OCI-M1 (cell line): ENCODE results near the gene PHAF1.

Experiments
- DNase-seq: peaks from one replicate; lab custom pipeline; 2025; lab: John Stamatoyannopoulos, UW

The PHAF1 gene

DNA sequence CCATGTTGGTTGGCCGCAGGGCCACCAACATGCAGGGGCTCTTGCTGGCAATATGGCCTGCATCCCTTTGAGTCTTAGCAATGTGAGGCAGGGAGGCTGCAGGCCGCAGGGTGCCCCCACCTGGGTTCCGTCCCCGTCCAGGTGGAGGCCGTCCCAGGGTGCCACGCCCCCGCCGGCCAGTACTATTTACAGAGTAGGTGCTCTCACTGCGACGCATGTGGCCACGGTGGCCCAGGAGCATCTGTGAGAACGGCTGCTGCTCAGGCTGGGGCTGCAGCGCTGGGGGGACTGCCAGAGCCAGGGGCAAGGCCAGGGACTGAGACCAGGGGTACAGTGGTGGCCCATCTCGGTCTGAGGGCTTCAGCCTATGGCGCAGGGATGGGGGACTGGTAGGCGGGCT lies 70.4 kb downstream of the PHAF1 start:
- no peak for DNase-seq

DNA sequence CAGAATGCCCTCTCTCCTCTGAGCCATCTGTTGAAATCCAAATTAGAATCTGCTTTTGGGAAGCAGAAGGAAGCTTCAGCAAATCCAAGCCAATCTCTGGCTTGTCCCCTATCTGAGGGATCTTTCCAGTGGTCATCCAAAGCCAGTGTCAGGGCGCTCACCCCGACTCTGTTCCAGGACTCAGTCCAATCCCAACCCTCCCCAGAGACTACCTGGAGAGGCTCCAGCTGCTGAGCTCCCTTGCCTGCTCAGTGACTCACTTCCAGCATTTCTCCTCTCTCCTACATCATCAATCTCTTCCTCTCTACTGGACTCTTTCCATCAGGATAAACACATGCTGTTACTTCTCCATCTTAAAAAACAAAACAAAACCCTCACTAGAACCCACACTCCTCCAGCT lies 71.6 kb downstream of the PHAF1 start:
- no peak for DNase-seq

DNA sequence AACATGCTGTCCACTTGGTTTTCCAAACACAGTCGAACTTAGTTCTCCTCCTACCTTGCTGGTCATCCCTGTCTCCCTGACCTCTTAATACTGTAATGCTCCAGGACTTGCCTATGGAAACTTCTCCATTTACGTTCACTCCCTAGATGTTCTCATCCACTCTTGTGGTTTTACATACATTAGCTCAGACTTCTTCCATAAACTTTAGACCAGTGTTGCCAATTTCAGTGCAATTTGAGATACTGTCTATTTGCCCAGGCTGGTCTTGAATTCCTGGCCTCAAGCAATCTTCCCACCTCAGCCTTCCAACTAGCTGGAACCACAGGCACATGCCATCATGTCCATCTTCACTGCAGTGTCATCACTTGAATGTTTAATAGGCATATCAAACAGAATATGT lies 72.5 kb downstream of the PHAF1 start:
- DNase-seq = no peak

DNA sequence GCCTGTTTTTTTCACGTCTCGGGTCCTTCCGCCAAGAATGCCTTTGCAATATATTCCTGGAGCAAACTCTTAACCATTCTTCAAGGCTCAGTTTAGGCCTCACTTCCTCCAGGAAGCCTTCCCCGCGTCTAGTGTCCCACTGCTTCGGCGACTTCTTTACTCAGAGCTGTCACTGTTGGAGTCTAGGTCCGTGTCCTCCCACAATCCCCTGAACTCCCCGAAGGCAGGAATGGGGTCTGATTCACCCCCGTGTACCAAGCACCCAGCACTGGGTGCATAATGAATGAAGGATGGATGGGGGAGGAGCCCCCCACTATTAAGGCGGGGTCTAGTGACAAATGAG lies 73.5 kb downstream of the PHAF1 start:
- DNase-seq = no peak

DNA sequence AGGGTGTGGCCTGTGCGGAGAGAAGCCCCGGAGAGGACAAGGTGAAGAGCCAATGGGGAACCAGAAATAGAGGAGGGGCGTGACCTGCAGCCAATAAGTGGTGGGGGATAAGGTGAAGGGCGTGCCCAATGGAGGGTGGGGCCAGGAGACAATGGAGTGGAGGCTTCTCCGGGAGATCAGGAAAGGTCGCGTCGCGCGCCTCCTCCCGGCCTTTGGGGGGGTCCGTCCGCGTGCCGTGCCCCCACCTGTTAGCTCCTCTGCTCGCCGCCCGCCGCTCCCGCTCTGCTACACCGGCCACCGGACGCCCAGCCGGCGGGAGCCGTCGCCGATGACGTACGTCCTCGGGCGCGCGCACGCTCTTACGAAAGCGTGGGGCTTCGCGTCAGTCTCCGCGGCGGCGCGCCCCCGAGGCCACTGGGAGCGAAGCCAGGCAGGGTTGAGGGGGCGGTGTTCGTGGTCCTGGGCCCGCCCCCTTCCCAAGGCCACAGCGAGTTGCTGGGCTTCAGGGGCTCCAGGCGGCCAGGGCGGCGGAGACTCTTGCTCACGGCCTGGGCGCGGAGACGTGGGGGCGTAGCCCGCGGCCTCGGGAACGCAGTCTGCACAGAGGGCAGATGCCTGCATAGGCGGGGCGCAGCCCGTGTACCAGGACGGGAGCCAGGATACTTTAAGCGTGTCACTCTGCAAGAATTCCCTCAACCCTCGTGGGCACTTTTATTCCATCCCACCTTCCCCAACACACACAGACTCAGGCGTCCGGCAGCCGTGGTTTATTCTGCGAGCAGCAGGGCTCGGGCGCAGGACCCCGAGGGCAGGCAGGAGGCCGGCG lies 74.1 kb downstream of the PHAF1 start, which contains the start of gene MATCAP1:
MATCAP1 (minus strand) TSS at position 337 of the 826 bp plus-strand sequence. CDS start 3,353 bp downstream, outside the sequence.
- DNase-seq = peak; percentile 97

DNA sequence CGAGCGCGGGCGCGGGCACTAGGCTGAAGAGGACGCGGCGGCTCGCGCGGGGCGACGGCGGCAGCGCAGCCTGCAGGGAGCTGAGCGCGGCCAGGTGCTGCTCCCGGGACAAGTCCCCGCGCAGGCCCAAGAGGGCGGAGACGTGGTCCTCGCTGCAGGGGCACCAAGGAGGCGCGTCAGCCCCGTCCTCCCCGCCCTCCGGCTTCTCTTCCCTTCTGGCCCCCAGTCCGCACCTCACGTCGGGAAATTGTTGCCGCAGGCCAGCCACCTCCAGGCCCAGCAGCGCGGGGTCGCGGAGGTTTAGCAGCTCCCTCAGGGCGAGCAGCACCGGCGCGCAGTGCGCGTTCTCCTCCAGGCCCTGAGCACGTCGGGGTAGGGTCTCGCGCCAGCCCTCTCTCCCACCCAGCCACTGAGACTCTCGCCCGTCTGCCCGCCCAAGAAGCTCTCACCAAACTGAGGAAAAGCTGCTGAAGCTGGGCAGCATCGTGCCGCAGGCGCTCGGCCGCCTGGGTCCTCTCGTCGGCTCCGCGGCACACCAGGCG lies 74.8 kb downstream of the PHAF1 start:
- DNase-seq = no peak

DNA sequence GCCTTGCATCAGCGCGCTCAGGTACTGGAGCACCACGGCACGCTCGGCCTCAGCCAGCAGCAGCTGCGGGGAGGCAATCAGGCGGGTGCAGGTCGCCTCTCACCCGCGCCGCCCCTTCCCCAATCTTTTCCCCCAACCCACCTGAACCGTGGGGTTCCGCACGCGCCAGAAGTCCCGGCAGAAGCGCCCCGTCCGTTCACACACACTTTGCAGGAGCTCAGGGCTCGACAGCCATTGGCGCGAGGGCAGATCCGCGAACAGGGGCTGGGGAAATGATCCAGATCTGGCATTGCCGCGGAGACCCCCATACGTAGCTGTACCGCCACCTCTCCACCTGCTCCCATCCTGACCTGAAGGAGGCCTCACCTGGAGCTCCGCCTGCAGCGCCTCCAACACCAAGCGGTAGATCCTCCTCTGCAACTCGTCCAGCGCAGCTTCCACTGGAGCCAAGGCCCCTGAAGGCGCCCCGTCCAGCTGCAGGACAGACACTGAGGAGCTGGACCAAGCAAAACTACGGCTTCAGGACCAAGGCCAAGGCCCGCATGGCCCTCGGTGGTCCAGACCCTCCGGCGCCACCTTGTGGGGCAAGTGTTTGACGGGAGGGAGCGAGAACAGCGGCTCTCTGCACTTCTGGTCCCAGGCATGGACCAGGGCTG lies 75.4 kb downstream of the PHAF1 start:
- DNase-seq = peak; percentile 94

DNA sequence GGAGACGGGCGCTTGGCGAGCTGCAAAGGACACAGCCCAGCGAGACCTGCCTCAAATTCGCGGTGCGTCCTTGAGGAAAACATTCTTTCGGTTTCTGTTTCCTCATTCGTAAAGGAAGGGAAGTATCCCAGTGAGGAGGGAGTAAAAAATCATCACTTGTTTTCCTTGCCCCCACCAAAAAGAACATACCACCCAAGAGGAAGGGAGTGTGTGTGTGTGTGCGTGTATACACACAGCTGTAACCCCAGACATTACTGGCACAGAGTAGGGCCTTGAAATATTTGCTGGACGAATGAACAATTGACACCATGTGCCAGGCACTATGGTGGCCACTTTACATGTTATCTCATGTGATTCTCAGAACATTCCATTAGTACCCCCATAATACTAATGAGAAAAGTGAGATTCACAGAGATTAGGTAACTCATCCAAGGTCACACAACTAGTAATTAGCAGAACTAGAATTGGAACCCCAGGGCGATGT lies 76.0 kb downstream of the PHAF1 start:
- no peak for DNase-seq

DNA sequence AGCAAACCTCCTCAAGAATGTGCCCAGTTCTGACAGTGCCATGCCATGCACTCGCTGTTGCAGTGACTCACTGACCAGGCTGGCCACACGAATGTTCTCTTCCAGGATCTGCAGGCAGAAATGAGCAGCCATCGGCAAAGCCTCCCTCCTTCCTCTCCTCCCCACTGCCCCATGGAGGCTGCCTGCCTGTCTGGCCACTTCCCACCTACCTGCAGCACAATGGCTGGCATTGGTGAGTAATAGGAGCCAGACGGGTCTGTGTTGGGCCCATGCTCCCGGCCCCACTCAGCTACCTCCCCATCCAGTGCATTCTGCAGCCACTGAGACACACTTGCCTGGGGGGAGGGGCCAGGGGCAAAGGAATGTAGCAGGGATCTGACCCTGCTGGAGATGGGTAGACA lies 76.8 kb downstream of the PHAF1 start:
- DNase-seq = no peak

DNA sequence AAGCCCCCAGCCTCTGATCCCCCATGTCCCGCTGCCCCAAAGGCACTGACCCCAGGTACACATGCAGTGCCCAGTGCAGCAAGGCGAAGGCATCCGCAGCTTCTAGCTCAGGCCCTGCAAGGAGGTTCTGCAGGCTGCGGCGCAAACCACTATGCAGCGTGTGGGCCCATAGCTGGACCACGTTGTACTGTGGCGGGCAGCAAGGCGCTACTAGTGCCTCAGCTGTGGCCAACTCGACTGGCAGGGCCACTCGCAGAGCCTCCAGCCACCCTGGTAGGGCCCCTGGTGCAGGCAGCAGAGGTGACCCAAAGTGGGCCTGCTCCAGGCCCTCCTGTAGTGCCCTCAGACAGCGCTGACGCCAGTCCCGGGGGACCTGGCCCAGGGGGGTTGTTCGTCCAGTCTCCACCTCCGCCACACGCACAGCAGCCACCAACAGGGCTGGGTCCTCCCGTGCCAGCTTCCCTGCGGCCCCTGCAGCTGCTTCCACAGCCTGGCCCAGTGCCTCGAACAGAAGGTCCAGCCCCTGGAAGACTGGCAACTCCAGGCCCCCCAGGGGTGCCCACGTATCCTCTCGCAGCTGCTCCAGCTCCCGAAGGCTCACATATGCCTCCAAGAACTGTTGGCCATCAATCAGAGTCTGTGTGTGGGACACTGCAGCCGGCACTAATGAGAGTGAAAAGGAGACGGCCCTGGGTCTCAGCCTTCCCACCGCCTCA lies 77.6 kb downstream of the PHAF1 start:
- no peak for DNase-seq

DNA sequence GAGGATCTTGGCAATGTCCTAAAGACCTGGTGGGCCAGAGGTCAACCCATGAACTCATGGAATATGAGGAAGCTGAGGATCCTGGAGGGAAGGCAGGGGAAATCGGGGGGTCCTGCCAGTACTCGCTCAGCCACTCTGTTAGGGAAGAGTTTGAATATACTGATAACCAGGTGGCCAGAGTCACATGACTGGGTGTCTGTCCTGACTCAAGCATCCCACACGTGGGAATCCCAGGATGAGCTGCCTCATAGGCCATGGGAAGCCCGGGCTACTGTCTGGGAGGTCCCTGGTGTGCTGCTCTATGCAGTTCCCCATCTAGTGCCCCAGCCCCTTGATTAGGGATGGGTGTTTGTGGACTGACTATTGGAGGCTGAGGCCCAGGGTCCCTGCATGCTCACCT lies 78.6 kb downstream of the PHAF1 start:
- no peak for DNase-seq

DNA sequence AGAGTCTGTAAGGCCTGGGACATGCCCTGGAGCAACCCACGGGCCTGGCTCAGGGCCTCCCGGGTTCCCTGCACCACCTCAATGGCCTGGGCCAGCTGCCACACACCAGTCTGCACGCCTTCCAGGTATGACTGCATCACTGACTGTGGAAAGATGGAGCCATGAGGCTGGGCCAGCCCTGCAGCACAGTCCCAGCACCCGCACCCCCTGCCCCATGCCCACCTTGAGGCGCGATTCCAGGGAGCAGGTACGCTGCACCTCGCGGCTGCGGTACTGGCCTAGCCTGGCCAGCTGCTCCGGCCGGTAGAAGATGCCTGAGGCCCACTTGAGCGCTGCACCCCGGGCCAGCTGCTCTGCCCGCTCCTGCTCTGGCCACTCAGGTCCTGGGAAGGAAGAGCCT lies 79.1 kb downstream of the PHAF1 start:
- no peak for DNase-seq

DNA sequence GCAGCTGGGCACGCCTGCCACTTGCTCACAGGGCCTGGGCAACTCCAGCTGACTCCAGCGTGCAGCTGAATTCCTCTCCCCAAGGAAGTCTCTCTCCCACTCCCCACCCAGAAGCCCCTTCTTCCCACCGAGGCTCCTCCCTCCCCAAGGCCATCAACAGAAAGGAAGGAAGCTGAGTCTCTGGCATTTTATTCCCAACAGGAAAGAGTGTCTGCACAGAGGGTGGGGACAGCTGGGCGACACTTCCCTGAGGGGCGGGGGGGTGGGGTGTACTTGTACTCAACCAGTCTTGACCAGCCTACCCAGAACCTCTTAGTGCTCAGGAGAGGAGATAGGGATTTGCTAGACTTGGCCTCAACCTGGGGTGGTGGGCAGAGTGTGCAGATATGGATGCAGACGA lies 80.3 kb downstream of the PHAF1 start, which contains the start of gene EXOC3L1:
EXOC3L1 (minus strand) TSS at position 96 of the 400 bp plus-strand sequence. CDS start 460 bp downstream, outside the sequence.
- no peak for DNase-seq

DNA sequence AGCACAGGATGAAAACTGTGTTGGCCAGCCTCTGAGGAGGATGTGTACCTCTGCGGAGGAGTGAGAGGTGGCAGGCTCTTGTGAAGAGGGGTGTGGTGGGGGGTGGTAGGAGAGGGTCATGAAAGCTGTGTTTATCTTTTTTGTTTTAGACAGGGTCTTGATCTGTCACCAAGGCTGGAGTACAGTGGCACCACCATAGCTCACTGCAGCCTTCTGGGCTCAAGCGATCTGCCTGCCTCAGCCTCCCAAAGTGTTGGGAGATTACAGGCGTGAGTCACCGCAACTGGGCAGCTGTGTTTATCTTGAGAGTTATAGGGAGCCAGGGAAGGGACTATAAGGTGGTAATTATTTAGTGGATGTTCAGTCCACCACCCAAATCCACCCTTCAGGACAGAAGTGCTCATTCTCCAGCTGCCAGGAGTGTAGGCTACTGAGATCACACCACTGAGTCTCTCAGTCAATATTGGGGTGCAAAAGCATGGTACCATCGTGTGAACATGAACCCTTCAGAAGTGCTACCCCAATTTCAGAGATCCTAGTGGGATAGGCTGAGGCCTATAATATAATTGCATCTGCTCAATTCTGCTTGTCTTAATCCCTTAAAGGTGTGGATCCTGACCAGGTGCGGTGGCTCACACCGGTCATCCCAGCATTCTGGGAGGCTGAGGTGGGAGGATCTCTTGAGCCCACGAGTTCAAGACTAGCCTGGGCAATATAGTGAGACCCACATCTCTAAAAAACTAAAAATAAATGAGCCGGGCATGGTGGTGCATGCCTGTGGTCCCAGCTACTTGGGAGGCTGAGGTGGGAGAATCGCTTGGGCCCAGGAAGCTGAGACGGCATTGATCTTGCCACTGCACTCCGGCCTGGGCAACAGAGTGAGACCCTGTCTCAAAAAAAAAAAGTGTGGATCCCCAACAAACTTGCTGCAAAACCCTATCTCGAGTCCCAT lies 81.0 kb downstream of the PHAF1 start:
- DNase-seq = no peak

DNA sequence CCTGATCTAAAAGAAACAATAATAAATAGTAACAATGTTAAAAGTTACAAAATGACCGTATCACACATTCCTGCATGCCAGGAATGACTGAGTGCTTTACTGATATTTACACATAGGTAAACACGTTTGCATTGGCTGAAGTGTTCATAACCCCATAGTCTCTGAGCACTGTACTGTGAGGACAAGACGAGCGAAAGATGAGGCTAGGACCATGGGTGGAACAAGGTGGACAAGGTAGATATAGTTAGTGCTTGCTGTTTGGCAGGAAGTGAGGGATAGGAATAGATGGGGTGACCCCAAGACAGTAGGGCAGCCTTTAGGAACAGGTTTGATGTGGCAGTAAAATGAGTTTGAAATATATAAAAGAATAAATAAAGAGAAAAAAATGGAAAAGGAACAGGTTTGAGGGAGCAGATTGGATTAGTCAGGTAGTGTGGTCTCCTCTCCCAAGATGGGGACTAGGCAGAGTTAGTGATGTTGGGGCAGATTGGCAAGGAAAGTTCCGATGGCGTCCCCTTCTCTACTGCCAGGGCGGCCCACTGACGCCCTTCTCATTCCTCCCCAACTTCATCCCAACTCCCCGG lies 81.8 kb downstream of the PHAF1 start:
- no peak for DNase-seq

DNA sequence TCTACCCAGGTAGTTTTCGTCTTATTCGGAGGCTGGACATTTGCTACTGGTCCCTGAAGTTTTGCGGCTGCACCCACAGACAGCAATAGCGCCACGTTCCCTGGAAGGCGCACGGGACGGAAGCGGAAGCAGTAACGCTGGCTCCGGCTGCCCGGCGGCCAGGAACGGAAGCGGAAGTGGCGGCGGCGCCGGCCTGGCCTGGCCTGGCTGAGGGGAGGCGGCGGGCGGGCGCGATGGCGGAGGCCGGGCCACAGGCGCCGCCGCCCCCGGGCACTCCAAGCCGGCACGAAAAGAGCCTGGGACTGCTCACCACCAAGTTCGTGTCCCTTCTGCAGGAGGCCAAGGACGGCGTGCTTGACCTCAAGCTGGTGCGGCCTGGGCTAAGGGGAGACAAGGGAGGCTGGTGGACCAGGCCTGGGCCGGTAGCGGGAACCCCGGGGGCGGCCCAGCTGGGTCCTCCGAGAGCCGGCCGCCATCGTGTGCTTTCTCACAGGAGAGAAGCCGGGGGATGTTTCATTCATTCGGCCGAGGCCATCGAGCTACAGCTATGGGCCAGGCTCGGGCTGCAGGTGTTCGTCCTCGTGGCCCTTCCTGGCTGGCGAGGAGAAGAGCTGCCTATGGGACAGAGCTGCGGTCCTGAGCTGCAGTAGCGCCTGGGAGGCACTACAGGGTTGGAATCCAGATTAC lies 82.4 kb downstream of the PHAF1 start, which contains the start of gene E2F4:
E2F4 (plus strand) TSS at position 161 of the 687 bp plus-strand sequence; CDS start at position 234, 73 bp downstream.
- DNase-seq = peak; percentile 94

DNA sequence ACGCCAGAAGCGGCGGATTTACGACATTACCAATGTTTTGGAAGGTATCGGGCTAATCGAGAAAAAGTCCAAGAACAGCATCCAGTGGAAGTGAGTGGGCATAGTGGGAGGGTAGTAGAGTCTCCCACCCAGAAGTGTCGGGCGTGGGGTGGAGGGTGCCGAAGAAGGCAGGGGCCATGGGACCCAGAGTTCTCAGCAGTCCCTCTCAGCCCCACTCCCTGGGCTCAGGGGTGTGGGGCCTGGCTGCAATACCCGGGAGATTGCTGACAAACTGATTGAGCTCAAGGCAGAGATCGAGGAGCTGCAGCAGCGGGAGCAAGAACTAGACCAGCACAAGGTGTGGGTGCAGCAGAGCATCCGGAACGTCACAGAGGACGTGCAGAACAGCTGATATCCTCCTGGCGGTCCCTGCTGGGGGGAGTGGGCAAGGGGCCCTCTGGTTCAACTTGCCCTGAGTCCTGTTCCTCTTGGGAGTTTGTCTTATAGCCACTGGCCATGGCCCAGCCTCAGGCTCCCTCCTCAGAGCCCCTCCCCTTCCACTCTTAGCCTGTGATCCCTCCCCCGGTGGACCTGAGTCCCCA lies 83.1 kb downstream of the PHAF1 start:
- DNase-seq = no peak

DNA sequence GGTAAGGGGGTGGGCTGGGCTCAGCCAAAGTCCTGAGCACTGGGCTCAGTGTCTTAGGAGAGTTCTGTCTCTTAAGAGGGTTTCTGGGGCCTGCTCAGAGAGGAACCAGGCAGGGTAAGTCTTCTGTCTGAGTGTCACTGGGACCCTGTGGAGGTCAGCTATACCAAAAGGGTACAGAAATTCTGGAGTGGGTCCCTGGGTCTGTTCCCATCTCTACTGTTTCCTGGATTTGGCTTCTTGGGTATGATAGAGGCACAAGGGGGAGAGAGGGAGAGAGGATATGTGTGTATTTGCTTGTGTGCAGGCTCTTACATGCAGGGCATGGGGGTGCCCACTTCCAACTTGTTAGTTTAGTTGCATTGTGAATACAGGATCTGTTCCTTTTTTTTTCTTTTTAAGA lies 83.8 kb downstream of the PHAF1 start:
- DNase-seq = no peak

DNA sequence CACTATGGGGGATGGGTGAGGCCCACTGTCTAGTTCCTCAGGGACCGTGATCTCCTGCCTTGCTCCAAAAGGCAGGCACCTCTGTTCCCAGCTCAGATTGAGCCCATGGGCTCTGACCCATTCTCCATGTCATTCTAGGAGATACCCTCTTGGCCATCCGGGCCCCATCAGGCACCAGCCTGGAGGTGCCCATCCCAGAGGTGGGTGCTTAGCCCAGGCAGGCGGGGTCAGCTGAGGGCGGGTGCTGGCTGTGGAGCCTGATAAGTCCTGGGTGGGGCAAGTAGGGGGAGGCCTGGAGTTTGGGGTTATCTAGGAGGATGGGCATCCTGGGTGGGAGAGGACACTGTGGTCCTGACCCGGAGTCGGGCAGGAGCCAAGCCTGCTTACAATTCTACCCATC lies 84.5 kb downstream of the PHAF1 start:
- no peak for DNase-seq

DNA sequence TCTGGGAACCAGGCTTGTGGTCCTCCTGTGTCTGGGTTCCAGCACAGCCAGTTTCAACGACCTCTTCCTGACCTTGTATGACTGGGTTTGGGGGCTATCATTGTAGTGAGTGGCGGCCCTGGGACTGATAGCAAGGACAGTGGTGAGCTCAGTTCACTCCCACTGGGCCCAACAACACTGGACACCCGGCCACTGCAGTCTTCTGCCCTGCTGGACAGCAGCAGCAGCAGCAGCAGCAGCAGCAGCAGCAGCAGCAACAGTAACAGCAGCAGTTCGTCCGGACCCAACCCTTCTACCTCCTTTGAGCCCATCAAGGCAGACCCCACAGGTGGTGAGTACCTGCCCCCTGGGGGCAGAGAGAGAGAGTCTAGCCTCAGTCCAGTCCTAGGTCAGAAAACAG lies 85.9 kb downstream of the PHAF1 start:
- DNase-seq = no peak
